Epithelial cell of proximal tubule (primary cell): ENCODE results near the gene KCNQ1. TPM values are rescaled to one million over a fixed set of nuclear protein-coding genes. Genes with fewer than 3 reads are reported as not detected.

Experiments
- DNase-seq: peaks from one replicate; pipeline ENCODE4 v3.0.0-alpha.2; 2011; ENCODE audit warnings: low read depth
- H3K4me3 ChIP-seq: 2 replicates; pipeline ENCODE4 v1.5.1; 2011; ENCODE audit warnings: low read depth, mild to moderate bottlenecking, low read length
- total RNA-seq: library from RNA; depleted of rRNA; stranded (reverse); fragments of >200 nt; gene quantifications from 2 replicates; pipeline ENCODE4 v1.2.3, GENCODE V29; 2015
- TF ChIP-seq, protein P1 (sequence below): conservative IDR thresholded peaks from 2 replicates; pipeline ENCODE4 v1.5.1; 2012; ENCODE audit warnings: low read depth, mild to moderate bottlenecking, low read length

The KCNQ1 gene
- total RNA-seq, 1 donor from 2014 or later = 0.46 TPM

DNA sequence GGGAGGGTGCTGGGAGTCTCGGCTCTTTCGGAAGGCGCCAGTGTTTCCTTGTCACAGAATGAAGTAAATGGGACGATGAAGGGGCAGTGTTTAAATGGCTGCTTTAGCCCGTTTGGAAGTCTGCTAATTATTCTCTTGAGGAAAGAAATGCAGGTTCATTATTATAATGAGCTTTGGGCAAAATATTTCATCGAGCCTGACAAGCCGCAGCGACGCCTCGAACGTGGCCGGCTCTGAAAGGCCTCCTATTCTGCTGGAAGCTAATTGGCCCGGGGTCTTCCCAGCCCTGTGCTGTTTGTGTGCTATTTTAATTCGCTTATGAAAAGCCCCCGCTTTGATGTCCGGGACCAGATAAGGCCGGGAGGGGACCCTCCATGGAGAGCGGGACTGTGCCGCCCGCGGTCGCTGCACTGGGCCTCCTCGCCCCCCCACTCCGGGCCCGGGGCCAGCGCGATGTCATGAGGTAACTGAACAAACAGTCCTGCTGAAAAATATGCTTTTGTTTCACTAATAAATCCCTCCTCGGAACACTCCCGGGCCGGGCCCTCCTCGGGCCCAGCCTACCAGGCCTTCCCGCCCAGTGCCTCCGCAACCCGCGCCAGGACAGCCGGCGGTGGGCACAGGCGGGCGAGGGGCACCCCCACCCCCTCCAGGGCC, 362.3 kb downstream of the KCNQ1 start:
- TF ChIP-seq, protein P1, sequence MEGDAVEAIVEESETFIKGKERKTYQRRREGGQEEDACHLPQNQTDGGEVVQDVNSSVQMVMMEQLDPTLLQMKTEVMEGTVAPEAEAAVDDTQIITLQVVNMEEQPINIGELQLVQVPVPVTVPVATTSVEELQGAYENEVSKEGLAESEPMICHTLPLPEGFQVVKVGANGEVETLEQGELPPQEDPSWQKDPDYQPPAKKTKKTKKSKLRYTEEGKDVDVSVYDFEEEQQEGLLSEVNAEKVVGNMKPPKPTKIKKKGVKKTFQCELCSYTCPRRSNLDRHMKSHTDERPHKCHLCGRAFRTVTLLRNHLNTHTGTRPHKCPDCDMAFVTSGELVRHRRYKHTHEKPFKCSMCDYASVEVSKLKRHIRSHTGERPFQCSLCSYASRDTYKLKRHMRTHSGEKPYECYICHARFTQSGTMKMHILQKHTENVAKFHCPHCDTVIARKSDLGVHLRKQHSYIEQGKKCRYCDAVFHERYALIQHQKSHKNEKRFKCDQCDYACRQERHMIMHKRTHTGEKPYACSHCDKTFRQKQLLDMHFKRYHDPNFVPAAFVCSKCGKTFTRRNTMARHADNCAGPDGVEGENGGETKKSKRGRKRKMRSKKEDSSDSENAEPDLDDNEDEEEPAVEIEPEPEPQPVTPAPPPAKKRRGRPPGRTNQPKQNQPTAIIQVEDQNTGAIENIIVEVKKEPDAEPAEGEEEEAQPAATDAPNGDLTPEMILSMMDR = no peak
- no peak for DNase-seq
- no peak overlapping the region for H3K4me3 ChIP-seq

DNA sequence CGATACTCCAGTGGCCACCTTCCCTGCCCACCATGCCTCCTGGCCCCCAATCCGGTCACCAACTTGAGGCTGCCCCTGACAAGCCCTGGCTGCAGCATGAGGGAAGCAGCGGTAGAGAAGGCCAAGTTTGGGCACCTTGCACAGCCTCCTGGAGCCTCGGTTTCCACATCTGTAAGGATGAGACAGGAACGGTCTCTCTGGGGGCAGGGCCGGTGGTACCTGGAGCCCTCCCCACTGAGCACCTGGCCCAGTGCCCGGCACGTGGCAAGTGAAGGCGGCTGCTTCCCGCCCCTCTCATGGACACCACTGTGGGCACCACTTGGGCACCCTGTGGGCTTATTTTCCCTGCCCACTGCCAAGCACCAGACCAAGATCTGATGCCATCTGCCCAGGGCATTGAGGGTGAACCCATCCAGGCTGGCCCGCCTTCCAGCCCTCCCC, 363.0 kb downstream of the KCNQ1 start:
- no peak overlapping the region for H3K4me3 ChIP-seq
- TF ChIP-seq, protein P1 = no peak
- no peak for DNase-seq

DNA sequence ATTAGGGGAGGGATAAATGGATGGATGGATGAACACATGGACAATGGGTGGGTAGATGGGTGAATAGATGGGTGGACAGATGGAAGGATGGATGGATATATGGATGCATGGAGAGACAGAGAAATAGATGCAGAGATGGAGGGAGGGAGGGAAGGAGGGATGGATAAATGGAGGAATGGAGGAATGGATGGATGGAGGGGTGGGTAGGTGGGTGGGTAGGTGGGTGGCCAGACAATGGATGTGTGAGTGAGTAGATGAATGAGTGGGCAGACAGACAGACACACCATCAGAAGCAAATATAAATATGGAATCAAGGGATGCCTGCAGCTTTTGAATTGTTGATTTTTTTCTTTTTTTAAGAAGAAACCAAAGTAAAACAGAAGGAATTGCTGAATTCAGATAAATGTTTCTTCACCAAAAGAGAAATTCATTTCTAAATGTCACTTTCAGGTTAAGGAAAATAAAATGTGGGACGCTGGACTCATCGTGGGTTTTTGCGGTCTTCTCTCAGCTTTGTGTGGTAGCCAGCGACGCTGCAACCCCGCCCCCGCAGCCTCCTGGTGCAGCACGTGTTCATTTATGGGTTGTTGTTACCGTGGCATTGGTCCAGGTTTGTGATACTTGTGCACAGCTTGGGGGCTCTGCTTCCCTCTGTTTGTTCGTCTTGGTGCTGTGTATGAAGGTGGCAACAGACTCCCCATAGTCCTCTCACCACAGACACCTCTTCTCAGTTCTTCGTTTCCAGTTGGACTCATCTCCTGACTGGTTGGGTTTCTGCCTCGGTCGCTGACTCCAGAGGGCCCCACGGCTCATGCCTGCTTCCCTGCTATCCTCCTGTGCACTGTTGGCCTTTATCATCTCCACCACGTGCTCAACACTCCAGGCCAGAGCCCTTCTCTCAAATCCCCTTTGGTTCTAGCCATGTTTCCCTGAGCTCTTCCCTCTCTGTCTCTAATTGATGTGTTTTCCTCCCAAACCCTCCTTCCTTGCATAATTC, 364.3 kb downstream of the KCNQ1 start:
- TF ChIP-seq, protein P1 = no peak
- DNase-seq = no peak
- no peak overlapping the region for H3K4me3 ChIP-seq

DNA sequence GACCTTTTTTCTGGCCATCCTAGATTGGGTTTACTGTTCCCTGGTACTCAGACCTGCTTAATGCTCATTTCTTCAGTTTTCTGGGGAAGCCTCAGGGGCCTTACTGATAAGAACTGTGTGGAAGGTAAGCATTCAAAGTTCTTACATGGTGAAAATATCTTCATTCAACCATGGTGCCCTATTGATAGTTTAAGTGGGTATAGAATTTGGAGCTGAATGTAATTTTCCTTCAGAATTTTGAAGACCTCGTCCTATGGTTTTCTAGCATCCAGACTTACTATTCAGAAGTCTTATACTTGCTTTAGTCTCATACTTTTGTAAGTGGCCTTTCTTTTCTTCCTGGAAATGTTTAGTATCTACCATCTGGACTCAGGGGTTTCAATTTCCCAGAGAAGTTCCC, 365.0 kb downstream of the KCNQ1 start:
- H3K4me3 ChIP-seq = no peak overlapping the region
- TF ChIP-seq, protein P1 = no peak
- DNase-seq = no peak

DNA sequence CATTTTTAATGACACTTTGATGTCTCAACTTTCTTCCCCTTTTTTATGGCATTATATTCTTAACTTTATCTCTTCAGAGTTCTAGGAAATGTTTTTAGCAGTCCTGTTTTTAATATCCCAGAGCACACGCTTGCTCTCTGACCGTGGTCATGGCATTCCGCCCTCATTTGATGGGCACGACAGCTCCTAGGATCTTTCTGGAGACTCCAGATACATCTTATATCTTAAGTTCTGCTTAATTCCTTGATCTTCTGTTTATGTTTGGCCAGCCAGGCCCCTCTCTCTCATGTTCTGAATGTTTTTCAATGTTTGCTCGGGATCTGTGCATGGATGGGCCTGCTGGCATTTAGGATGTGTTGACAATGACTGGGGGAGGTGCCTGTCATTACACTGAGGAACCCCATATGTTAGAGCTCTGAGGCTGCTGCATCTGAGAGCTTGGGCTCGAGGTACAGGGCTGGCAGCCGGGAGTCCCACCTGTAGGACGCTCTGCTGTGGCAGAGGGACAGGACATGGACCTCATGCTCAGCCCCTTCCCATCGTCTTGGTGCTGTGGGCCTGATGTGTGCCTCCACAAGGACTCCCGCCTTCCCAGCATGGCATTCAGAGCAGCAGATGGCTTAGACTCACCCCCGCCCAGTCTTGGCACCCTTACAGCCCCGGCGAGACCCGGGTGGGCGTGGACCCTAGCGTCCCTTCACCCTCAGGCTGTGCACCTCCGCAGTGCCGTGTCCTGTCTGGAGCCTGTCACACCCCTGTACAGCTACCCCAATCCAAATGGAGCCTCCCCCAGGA, 365.8 kb downstream of the KCNQ1 start:
- DNase-seq = no peak
- TF ChIP-seq, protein P1 = no peak

DNA sequence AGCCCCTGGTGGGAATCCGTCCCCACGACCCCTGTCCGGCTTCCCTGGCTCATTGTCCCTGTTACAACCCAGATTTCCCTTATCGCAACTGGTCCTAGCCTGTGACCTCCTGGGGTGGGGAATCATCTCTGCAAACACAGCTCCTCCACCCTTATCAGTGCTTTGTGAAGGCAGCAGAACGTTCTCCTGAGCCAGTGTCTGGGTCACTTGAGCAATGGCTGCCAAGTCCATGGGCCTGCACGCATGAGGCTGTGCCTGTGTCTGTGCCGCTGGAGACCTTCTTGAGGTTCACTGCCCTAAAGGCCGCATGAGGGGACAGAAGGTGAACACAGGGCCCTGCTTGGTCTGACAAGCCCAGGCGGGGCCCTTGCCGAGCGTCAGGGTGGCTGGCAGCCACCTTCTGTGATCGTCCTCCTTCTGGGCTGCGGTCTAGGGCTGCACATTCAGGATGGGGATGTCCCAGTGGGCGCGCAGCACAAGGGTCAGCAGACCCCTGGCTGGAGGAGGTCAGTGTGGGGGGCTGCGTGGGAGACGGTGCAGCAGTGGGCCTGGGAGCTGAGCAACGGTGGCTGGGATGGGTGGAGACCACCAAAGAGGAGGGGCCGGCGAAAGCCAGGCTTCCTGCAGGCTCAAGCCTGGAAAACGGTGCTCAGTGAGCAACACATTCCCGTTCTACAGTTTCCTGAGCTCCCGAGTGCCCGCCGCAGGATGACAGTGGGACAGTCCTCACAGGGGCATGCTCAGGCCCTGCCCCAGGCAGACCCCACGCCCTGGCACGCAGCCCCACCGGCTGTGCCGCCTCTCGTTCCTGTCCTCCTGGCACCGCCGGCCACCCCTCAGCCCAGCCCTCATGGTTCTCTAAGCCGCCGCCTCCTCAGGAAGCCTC, 366.6 kb downstream of the KCNQ1 start:
- DNase-seq = no peak
- TF ChIP-seq, protein P1 = no peak

More for the DNA sequence above, 365.8 kb downstream of the KCNQ1 start:
- no peak overlapping the region for H3K4me3 ChIP-seq

More for the DNA sequence above, 366.6 kb downstream of the KCNQ1 start:
- H3K4me3 ChIP-seq = no peak overlapping the region
